PC-3 (cell line): Measurements from ENCODE around the gene IER3. TPM values are rescaled to one million over a fixed set of nuclear protein-coding genes. Genes with fewer than 3 reads are reported as not detected.

Experiments
- ATAC-seq: fragments of 200-7000 bp; cut with Tn5 transposase; 2 replicates; pipeline ENCODE4 v1.9.1; 2020; ENCODE audit warnings: mild to moderate bottlenecking, moderate library complexity
- BruUV-seq: library from RNA; stranded (reverse); fragments of 400-500 nt; replicated peaks from 2 replicates; lab custom pipeline; 2021; lab: Mats Ljungman, UMichigan
- CTCF ChIA-PET: fragments of 300-600 bp; sonication (Branson Sonifier 250); formaldehyde crosslinking; loops from one replicate; lab custom pipeline; 2022; ENCODE audit warnings: antibody characterized with exemption; lab: Charles Lee
- POLR2A ChIA-PET: fragments of 300-600 bp; sonication (Branson Sonifier 250); formaldehyde crosslinking; loops from one replicate; lab custom pipeline; 2022; ENCODE audit warnings: antibody characterized with exemption; ENCODE audit not compliant: unreplicated experiment; lab: Charles Lee
- DNase-seq: peaks from one replicate; pipeline ENCODE4 v3.0.0-alpha.2; 2015
- H2AFZ ChIP-seq: fragments of 300-600 bp; sonication (generic); 2 replicates; pipeline ENCODE4 v1.6.0; 2016; ENCODE audit warnings: antibody characterized with exemption, low read length
- H3F3A ChIP-seq: fragments of 300-600 bp; sonication (generic); one replicate; pipeline ENCODE4 v1.6.0; 2017; ENCODE audit warnings: antibody characterized with exemption, low read length, control low read depth, mild to moderate bottlenecking; ENCODE audit not compliant: unreplicated experiment
- H3K27ac ChIP-seq: fragments of 300-600 bp; sonication (generic); 2 replicates; pipeline ENCODE4 v1.5.1; 2016; ENCODE audit warnings: mild to moderate bottlenecking, low read length
- H3K27me3 ChIP-seq: fragments of 300-600 bp; sonication (generic); 2 replicates; pipeline ENCODE4 v1.6.1; 2016; ENCODE audit warnings: low read length, mixed read lengths
- H3K36me3 ChIP-seq: fragments of 300-600 bp; sonication (generic); 2 replicates; pipeline ENCODE4 v1.6.1; 2016; ENCODE audit warnings: low read depth, mixed run types, low read length, mixed read lengths
- H3K4me1 ChIP-seq: fragments of 300-600 bp; sonication (generic); 2 replicates; pipeline ENCODE4 v1.5.1; 2016; ENCODE audit warnings: low read length; ENCODE audit not compliant: insufficient read depth
- H3K4me2 ChIP-seq: fragments of 300-600 bp; sonication (generic); 2 replicates; pipeline ENCODE4 v1.6.0; 2016; ENCODE audit warnings: low read length
- H3K4me3 ChIP-seq: fragments of 300-600 bp; sonication (generic); 2 replicates; pipeline ENCODE4 v1.5.1; 2016; ENCODE audit warnings: mild to moderate bottlenecking, low read length, mixed read lengths
- H3K79me2 ChIP-seq: fragments of 300-600 bp; sonication (generic); 2 replicates; pipeline ENCODE4 v1.6.1; 2017; ENCODE audit warnings: low read length, mixed read lengths
- H3K9ac ChIP-seq: fragments of 300-600 bp; sonication (generic); 2 replicates; pipeline ENCODE4 v1.6.0; 2016; ENCODE audit warnings: mild to moderate bottlenecking, low read length
- H3K9me2 ChIP-seq: fragments of 300-600 bp; sonication (generic); replicated peaks from 2 replicates; pipeline ENCODE4 v1.6.1; 2016; ENCODE audit warnings: mixed run types, low read length, mixed read lengths
- H3K9me3 ChIP-seq: fragments of 300-600 bp; sonication (generic); 2 replicates; pipeline ENCODE4 v1.6.1; 2016; ENCODE audit warnings: low read length, mixed read lengths
- H4K20me1 ChIP-seq: fragments of 300-600 bp; sonication (generic); 2 replicates; pipeline ENCODE4 v1.6.1; 2016; ENCODE audit warnings: low read length, mixed read lengths
- CTCF ChIP-seq: fragments of 300-600 bp; sonication (generic); conservative IDR thresholded peaks from 2 replicates; pipeline ENCODE4 v1.5.1; 2017; ENCODE audit warnings: antibody characterized with exemption, low read depth, mild to moderate bottlenecking, low read length
- EZH2 ChIP-seq: fragments of 300-600 bp; sonication (generic); IDR thresholded peaks from one replicate; pipeline ENCODE4 v1.6.1; 2017; ENCODE audit warnings: antibody characterized with exemption, mild to moderate bottlenecking, low read length; ENCODE audit not compliant: unreplicated experiment
- EZH2phosphoT487 ChIP-seq: fragments of 300-600 bp; sonication (generic); IDR thresholded peaks from 2 replicates; pipeline ENCODE4 v1.6.1; 2018; ENCODE audit warnings: mild to moderate bottlenecking, antibody characterized with exemption, low read length, borderline replicate concordance
- intact Hi-C: fragments of 100-400 bp; cut with micrococcal nuclease; formaldehyde crosslinking; loops from 2 replicates; pipeline ENCODE4 v1.9.0; 2023
- total RNA-seq: library from RNA; depleted of rRNA; stranded (reverse); fragments of >200 nt; gene quantifications from 2 replicates; pipeline ENCODE4 v1.2.3, GENCODE V29; 2014

The IER3 gene
- total RNA-seq, 1 experiment from 2014 or later: 1,173 TPM

DNA sequence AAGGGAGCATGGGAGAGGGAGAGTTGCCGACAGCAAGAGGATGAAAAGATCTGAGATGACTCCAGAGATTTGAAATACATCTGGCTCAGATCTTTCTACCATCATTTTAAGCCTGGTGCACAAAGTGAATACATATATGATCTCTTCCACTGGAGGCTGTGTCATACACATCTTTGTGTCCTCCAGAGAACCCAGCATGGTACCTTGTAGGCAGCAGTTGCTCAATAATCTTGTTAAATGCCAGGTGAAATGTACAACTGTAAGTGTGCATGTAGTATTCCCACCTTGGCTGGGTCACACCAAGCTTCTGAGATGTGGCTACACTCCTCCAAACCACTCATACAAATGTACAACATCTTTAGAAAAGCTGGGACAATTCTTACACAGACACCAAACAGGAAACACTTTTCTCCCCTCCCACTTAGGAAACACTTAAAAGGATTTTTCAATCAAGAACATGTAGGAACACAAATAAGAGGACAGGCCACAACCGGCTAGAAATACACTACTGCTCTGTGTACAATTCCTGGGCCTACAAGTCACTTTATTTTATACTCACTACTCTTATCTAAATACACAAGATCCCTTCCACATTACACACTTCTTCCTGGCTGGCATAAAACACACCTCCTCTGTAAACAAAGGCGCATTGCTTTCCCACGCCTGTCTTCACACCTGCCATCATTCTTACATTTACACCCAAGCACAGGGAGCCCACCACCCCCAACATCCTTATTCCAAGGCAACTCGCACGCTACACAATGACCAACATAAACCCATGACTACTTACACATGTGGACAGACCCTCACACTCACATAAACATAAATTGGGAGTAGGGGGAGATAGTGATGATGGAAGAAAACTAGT lies 3.8 kb upstream of the IER3 start:
- no TSS peak for BruUV-seq

GRCh38 chr6:30747300-30747687 lies 2.9 kb upstream of the IER3 start:
- peak overlapping the region; percentile 98 for H3K27ac ChIP-seq
- peaks cover 9% of the 10 kb centered on the region for H4K20me1 ChIP-seq
- peak overlapping the region; percentile 64 for H3K4me2 ChIP-seq
- no peak overlapping the region; the same call in 1 of the 2 replicates for H3K4me3 ChIP-seq
- intact Hi-C loops: loop anchor here (5.0 kb wide), 1 partner anchor 330 kb away; no protein-coding TSS in a partner anchor
- CTCF ChIA-PET: no interaction called here
- no peaks in the 10 kb centered on the region for H3K9me2 ChIP-seq
- peak overlapping the region; percentile 98 for H3K9ac ChIP-seq
- TF ChIP-seq CTCF (no peak), EZH2 (no peak), EZH2phosphoT487 (no peak)
- no peak overlapping the region for H2AFZ ChIP-seq
- DNase-seq: no peak
- H3K4me1 ChIP-seq: peaks cover 73% of the 10 kb centered on the region
- H3K79me2 ChIP-seq: peaks cover 64% of the 10 kb centered on the region
- no peaks in the 10 kb centered on the region for H3K27me3 ChIP-seq
- H3F3A ChIP-seq: peaks cover 25% of the 10 kb centered on the region
- H3K36me3 ChIP-seq: peaks cover 13% of the 10 kb centered on the region
- ATAC-seq: no peak
- POLR2A ChIA-PET: no interaction called here
- no peaks in the 10 kb centered on the region for H3K9me3 ChIP-seq
- BruUV-seq: no TSS peak

More for the DNA sequence above, 3.8 kb upstream of the IER3 start:
- H3K9ac ChIP-seq: peak overlapping the region; percentile 98
- peaks cover 8% of the 10 kb centered on the region for H4K20me1 ChIP-seq
- H3K27ac ChIP-seq: peak overlapping the region; percentile 98
- peaks cover 11% of the 10 kb centered on the region for H3K36me3 ChIP-seq
- peaks cover 60% of the 10 kb centered on the region for H3K79me2 ChIP-seq
- no peaks in the 10 kb centered on the region for H3K9me2 ChIP-seq
- ChIA-PET CTCF (interaction anchor here (0.5 kb wide), 1 partner anchor 8 kb away, joined by 5 read pairs; no protein-coding TSS in a partner anchor), POLR2A (interaction anchor here (0.5 to 1.2 kb wide), 8 partner anchors 17 to 138 kb away, joined by 3 to 16 read pairs (median 4); no protein-coding TSS in a partner anchor)
- H2AFZ ChIP-seq: no peak overlapping the region
- peak overlapping the region; percentile 29; the same call in 1 of the 2 replicates for H3K4me3 ChIP-seq
- H3K4me2 ChIP-seq: peak overlapping the region; percentile 64
- no peaks in the 10 kb centered on the region for H3K9me3 ChIP-seq
- H3K4me1 ChIP-seq: peaks cover 78% of the 10 kb centered on the region
- DNase-seq: peak; percentile 81
- intact Hi-C loops: loop anchor here (1.0 to 5.0 kb wide), 4 partner anchors 21 to 329 kb away; no protein-coding TSS in a partner anchor
- H3K27me3 ChIP-seq: no peaks in the 10 kb centered on the region
- ATAC-seq: peak; percentile 21
- no peak for TF ChIP-seq EZH2
- peaks cover 30% of the 10 kb centered on the region for H3F3A ChIP-seq

DNA sequence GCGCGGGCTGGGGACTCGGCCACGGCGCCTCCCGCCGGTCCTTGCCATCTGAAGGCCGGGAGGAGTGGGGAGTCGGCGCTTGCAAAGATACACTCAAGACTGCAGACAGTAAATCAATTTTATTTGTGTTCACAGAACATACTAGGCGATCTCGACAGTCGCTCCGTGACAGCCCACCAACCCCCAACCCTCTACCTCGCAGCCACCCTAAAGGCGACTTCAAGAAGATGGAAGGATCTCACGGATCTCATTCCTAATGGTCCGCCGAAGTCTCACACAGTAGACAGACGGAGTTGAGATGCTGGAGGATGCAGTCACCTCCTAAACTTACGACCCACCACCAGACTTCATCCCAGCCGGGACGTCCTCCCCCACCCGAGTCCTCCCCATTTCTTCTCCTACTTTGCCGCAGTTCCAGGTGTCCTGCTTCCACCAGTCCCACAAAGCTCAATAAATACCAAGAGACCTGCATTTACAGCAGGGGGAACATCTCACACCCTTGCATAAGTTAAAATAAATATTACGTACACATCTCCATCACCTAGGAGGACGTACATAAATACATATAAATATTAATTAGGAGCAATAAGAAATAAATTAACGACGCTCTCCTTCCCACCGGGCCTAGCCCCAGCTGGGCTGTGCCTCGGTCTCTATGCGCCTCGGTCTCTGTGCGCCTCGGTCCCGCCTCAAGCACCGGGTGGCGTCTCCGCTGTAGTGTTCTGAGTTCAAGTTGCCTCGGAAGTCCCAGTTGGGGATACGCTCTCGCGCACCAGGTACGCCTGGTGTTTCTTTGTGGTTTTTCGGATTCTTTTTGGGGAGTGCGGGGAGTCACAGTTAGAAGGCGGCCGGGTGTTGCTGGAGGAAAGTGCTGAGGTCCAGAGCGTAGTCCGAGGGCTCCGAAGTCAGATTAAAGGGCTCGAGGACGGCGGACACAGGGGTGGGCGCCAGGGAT lies 971 bp downstream of the IER3 start:
- H3K4me2 ChIP-seq: peak overlapping the region; percentile 85
- peaks cover 9% of the 10 kb centered on the region for H4K20me1 ChIP-seq
- H3K79me2 ChIP-seq: peaks cover 88% of the 10 kb centered on the region
- H3K27me3 ChIP-seq: no peaks in the 10 kb centered on the region
- H3K4me3 ChIP-seq: peak overlapping the region; percentile 91
- H3K4me1 ChIP-seq: peaks cover 71% of the 10 kb centered on the region
- no peaks in the 10 kb centered on the region for H3K9me2 ChIP-seq
- BruUV-seq: TSS peak; percentile 99
- H3K9ac ChIP-seq: peak overlapping the region; percentile 100
- H3F3A ChIP-seq: peaks cover 14% of the 10 kb centered on the region
- no peak overlapping the region for H2AFZ ChIP-seq
- H3K27ac ChIP-seq: peak overlapping the region; percentile 98
- TF ChIP-seq EZH2phosphoT487: no peak
- no peak for TF ChIP-seq CTCF
- no peak for TF ChIP-seq EZH2
- DNase-seq: no peak
- no peaks in the 10 kb centered on the region for H3K9me3 ChIP-seq
- ATAC-seq: no peak
- intact Hi-C loops: loop anchor here (5.0 kb wide), 1 partner anchor 134 kb away; no protein-coding TSS in a partner anchor
- ChIA-PET POLR2A (interaction anchor here (0.6 to 1.7 kb wide), 5 partner anchors 9 to 77 kb away, joined by 3 to 16 read pairs (median 8); no protein-coding TSS in a partner anchor), CTCF (interaction anchor here (1.0 to 1.2 kb wide), 2 partner anchors 16 to 39 kb away, joined by 3 to 6 read pairs; no protein-coding TSS in a partner anchor)
- peaks cover 28% of the 10 kb centered on the region for H3K36me3 ChIP-seq
